Measurements from ENCODE around the gene PCCB.
"Not testable (repeated sequence)": the region's sequence is repeated elsewhere in the genome, so short reads cannot be mapped to it uniquely, and the experiment has no call there.

The PCCB gene

DNA sequence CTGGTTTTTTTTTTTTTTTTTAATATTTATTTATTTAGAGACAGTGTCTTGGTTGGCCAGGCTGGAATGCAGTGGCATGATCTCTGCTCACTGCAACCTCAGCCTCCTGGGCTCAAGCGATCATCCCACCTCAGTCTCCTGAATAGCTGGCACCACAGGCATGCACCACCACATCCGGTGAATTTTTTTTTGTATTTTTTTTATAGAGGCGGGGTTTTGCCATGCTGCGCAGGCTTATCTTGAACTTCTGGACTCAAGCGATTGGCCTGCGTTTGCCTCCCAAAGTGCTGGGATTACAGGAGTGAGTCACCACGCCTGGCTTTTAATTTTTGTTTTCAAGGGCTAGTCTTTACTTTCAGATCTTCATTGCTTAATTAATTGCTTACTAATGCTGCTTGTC, 13.1 kb downstream of the PCCB start:
- DNase-seq, result peak; percentile 28

DNA sequence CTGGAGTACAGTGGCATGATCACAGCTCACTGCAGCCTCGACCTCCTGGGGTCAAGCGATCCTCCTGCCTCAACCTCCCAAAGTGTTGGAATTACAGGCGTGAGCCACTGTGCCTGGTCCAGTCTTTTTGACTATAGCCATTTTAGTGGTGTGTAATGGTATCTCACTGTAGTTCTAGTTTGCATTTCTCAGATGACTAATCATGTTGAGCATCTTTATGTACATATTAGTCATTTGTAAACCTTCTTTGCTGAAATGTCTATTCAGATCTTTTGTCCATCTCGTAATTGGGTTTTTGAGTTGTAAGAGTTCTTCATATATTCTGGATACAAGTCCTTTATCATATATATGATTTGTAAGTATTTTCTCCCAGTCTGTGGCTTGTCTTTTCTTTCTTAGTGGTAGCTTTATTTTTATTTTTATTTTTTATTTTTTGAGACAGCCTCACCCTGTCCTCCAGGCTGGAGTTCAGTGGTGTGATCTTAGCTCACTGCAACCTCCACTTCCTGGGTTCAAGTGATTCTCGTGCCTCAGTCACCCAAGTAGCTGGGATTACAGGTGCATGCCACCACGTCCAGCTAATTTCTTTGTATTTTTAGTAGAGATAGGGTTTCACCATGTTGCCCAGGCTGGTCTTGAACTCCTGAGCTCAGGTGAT, 16.5 kb downstream of the PCCB start:
- DNase-seq, result not testable (repeated sequence)

DNA sequence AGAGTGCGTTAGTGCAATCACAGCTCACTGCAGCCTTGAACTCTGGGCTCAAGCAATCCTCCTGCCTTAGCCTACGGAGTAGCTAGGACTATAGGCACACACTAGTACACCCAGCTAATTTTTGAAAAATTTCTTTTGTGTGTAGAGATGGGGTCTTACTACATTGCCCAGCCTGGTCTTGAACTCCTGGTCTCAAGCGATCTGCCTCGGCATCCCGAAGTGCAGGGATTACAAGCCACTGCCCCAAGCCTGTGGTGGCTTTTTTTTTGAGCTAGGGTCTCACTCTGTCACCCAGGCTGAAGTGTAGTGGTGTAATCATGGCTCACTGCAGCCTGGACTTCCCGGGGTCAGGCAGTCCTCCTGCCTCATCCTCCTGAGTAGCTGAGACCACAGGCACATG, 17.1 kb downstream of the PCCB start:
- no peak for DNase-seq

DNA sequence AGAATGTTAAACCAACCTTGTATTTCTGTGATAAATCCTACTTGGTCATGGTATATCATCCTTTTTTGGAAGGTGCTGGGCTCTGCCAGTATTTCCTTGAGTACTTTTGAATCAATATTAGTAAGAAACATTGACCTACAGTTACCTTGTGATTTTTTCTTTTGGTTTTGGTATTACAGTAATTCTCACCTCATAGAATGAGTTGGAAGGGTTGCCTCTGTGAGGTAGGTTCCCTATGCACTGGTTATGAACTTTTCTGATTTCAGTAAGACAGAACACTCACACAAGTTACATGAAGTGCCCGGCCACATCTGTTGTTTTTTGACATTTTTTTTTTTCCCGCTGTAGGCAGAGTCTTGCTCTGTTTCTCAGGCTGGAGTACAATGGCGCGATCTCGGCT, 20.0 kb downstream of the PCCB start:
- DNase-seq, result no peak

DNA sequence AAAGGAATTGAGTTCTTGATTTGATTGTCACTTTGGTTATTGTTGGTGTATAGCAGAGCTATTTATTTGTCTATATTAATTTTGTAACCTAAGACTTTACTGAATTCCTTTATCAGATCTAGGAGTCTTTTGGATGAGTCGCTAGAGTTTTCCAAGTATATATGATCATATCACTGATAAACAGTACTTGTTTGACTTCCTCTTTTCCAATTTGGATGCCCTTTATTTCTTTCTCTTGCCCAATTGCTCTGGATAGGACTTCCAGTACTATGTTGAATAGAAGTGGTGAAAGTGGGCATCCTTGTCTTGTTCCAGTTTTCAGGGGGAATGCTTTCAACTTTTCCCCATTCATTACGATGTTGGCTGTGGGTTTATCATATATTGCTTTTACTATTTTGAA, 21.5 kb downstream of the PCCB start:
- not testable (repeated sequence) for DNase-seq

DNA sequence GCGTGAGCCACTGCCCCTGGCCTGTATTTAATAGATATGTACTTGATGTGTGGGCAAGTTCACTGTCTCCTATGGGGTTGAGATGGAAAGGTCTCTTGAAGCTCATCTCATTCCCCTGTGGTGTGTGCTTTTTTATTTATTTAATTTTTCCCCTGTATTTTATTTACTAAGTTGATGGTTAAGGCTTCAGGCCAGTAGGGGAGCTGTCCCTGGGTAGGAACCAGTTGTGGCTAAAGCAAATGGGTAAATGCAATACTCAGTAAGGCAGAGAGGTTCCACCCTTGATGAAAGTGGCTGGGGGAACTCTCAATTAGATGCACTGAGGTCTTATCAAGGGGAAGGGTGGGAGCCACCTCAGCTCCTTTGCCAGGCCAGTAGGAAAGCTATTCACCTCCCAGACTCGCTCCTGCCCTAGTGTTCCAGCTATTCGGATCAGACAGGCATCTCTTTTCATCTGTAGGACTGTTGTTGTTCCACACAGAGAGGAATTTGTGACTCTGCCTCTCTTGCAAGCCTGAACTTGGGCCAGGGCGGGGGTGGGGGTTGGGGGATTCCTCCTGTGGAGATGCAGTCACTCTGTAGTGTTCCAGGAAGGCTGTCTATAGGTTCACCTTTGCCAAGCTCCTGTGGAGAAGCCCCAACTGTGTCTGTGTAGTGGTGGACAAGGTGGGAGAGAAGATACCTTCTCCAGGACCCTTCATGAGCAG, 26.1 kb downstream of the PCCB start:
- DNase-seq, result no peak

DNA sequence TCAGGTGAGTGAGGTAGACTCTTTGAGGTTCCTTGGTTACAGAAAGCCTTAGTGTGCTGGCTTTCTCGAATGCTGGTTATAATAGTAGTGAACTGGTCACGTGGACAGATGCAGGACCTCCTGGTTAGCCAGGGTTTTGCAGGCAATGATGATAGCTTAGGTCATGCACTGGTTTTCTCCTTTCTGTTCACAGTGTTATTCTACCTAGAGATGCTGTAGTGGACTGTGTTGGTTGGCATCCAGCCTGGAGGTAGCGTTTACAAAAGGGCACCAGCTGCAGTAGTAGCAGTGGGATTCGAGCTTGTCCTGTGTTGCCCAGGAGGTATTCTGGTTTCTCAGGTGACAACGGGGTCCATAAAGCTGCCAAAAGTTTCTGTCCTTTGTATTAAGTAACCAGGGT, 27.0 kb downstream of the PCCB start:
- no peak for DNase-seq

DNA sequence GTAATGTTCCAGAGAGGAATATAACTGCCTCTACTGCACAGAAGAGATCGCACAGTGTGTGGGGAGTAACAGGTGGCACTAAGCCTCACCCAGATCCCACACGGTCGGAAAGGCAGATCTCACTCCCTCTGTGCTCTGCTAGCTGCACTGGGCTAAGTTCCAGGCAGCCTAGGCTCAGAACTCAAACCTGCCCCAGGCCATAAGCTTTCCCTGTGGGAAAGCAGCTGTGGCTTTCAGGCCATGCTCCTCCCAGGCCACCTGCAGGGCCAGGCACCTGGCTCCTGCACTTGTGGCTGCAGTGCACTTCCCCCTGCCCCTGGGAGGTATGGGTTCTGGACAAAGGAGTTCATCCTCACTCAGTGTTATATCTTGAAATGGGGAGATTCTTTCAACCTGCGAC, 27.5 kb downstream of the PCCB start:
- no peak for DNase-seq

DNA sequence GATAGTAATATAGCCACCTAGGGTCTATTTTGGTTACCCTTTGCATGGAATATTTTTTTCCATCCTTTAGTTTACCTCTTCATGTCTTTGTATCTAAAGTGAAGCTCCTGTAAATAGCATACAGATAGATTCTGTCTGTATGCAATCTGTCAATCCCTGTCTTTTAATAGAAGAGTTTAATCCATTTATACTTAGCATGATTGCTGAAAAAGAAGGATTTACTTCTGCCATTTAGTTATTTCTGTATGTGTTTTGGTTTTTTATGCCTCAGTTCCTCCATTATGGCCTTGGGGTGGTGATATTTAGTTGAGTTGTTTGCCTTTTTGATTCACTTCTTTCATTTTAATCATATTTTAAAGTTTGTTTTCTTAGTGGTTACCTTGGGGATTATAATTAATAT, 29.0 kb downstream of the PCCB start:
- no peak for DNase-seq

DNA sequence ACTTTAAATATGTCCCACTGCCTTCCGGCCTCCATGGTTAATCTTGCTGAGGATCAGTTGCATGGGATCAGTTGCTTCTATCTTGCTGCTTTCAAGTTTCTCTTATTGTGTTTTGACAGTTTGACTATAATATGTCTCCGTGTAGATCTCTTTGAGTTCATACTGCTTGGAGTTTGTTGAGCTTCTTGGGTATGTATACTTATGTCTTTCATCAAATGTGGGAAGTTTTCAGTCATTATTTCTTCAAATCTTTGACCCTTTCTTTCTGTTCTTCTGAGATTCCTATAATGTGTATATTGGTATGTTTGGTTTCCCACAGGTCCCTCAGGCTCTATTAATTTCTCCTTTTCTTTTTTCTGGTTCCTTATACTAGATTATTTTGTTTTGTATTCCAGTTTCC, 30.8 kb downstream of the PCCB start:
- no peak for DNase-seq

DNA sequence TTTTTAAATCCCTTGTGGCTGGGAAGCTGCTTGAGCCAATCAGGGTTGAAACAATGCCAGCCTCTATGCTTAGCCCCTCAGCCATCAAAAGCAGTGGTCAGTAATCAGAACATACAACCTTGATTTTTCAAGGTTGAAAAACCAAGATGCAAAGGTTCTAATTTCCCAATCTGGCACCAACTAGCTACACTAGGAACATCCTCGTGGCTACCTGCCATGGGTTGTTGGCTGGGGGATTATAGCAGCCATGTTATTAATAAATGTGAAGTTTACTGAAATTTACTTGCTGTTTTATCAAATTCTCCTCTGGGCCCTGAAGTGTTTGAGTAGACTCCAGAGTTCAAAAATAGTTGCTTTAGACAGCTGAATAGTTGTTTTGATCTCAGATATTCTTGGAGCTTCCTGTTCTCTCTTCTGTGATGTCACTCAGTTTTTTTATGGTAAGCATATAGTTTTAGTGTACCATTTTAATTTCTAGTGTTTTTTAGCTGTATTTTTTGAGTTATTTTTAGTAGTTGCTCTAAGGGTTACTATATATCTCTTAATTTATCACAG, 31.9 kb downstream of the PCCB start:
- DNase-seq, result no peak

DNA sequence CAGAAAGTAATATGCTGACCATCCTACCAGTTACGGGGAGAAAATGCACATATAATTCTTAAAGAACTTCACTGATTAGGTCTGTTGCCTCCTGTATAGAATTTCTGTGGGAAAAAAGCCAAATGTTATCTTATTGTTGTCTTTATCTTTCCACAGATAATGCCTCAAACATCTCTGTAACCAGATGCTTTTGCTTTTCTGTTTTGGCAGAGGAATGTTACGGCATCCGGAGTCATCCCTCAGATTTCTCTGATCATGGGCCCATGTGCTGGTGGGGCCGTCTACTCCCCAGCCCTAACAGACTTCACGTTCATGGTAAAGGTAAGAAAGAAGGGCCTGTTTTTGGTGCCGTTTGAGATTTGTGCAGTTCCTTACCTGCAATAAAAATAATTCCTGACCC, 33.5 kb downstream of the PCCB start:
- no peak for DNase-seq

DNA sequence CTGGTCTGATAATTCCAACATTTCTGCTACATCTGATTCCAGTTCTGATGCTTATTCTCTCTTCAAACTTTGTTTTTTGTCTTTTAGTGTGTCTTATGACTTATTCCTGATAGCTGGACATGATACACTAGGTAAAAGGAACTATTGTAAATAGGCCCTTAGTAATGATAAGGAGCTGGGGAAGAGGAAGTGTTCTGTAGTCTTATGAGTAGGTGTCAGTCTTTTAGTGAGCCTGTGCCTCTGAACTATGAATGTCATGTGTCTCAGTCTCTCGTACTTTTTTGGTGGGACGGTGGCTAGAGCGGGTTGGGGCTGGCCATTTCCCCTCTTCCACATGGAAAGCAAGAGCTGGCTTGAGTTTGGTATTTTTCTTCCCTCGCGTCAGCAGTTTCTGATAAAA, 41.2 kb downstream of the PCCB start:
- DNase-seq, result no peak

DNA sequence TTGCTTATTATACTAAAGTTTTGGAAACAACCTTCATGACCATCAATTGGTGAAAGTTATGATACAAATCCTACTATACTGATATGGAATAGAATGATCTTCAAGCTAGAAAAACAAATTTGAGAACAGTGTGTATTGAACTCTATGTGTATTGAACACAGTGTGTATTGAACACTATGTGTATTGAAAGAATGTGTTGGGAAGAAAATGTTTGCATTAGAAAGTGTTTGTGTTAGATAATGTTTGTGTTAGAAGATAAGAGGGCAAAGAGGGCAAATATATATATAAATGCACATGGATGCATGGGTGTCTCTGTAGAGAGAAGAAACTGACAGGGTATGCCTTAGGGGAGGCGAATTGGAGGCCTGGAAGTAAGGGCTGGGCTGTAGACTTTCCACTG, 42.4 kb downstream of the PCCB start:
- no peak for DNase-seq

DNA sequence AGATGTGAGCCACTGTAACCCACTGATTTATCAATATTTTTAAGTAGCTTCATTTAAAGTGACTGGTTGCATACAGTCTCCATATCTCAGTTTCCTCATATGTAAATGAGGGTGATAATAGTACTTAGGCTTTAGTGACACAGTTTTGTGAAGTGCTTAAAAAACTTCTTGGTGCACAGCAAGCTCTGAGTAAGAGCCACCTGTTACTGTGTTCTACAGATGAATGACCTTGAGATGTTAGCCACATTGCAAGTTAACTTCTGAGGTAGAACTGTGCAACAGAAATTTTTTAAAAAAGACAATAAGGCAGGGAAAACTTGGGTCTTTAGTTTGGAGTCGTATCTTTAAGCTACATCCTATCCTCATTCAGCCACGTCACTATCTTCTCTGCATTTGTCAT, 43.1 kb downstream of the PCCB start:
- no peak for DNase-seq

DNA sequence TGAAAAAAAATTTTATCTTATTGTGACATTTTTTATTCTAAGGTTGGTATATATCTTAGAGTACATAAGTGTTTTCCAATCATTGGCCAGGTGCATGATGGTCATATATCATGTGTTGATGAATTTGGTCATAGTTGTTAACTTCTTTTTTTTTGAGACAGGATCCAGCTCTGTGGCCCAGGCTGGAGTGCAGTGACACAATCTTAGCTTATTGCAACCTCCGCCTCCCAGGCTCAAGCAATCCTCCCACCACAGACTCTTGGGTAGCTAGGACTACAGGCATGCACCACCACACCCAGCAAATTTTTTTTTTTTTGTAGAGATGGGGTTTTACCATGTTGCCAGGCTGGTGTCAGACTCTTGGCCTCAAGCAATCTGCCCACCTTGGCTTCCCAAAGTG, 44.0 kb downstream of the PCCB start:
- DNase-seq, result no peak

DNA sequence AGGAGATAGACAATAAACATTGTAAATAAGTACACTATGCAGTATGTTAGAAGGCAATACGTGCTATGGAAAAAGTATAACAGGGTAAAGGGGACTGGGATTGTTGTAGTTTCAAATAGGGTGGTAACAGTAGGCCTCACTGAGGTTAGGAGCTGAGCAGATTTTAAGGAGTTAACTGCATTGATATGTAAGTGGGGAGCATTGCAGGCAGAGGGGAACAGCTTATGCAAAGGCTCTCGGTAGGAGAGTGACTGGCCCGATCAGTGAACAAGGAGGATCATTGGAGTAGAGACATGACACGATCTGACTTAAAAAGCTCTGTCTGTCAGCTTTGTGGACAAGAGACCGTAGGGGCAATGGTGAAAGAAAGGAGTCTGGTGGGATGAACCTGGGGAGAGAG, 46.8 kb downstream of the PCCB start:
- DNase-seq, result no peak

DNA sequence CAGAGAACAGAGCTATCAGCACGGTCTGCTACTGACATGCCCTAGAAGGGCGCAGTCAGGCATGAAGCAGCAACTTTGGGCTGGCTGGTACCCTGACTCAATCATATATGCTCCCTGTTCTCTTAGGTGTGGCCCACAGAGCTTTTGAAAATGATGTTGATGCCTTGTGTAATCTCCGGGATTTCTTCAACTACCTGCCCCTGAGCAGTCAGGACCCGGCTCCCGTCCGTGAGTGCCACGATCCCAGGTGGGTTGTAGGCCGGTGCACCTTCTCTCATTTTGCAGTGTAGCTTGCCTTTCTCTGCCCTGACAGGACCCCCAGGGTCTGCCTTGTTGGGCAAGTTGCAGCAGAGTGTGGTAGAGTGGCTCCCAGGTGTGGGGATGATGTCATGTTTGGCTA, 47.7 kb downstream of the PCCB start:
- DNase-seq, result no peak

DNA sequence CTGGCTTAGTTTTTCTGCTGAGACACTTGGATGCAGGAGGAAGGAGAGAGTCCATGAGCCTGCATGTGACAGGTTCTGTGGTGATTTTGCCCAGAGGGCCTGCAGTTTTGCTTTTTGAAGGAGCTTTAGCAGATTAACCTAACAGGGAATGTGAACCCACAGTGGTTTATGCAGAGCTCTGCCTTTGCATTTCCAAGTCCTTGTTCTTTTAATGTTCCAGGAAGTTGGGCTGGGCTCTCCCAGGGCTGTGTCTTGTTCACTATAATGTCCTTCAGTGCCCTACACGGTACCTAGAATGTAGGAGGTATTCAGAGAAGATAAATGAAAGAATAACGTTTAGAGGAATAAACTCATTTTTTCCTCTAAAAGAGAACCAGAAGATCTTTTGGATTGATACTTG, 50.3 kb downstream of the PCCB start:
- DNase-seq, result no peak

DNA sequence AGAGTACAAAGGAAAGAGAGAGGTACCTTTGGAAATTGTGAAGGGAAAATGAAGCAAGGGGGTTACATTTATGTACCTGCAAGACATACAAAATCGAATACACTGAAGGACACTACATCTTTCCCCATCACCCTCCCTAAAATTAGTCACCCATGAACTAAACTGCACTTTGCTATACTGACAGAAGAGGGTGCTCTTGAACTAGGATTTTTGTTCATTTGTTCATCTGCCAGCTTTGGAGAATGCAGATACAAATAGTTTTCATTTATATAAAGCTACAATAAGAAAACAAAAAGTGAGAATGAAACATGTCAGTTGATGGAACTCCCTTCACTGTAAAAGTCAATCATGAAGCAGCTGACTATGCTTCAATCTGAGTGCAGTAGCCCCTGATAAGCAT, 55.7 kb downstream of the PCCB start:
- no peak for DNase-seq

DNA sequence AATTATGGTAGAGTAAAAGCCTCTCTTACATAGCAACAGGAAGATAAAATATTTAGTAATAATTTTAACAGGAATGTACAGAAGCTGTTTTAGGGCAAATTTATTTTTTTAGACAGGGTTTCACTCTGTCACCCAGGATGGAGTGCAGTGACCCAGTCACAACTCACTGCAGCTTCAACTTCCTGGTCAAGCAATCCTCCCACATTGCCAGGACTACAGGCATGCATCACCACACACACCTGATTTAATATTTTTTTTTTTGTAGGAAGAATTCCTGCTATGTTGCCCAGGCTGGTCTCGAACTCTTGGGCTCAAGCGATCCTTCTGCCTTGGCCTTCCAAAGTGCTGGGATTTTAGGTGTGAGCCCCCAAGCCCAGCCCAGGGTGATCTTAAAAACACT, 61.1 kb downstream of the PCCB start:
- no peak for DNase-seq

DNA sequence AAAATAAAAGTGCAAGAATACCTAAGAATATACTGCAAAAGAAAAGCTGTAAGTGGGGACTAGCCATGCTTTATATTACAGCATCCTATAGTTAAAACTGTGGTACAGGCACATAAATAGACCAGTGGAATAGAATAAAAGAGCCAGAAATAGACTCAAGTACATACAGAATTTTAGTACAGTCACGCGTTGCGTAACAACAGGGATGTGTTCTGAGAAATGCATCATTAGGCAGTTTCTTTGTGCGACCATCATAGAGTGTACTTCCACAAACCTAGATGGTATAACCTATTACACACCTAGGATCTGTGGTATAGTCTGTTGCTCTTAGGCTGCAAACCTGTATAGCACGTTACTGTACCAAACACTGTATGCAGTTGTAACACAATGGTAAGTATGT, 61.8 kb downstream of the PCCB start:
- no peak for DNase-seq

DNA sequence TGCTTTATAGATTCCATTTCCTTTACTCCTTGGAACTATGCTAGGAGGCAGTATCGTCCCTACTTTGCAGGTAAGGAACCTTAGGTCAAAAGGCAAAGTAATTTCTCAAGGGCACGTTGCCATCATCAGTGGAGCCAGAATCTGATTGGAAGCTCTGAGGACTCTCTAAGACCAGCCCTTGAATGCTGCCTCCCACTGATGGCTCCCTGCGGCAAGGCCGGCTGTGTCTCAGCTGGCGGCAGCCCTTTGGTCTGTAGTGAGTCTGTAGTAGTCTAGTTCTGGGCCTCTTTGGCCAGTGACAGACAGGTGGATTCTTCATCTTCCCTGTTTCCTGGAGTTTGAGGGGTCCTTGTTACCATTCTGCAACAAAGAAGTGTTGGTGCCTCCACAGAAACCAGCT, 76.2 kb downstream of the PCCB start:
- no peak for DNase-seq

DNA sequence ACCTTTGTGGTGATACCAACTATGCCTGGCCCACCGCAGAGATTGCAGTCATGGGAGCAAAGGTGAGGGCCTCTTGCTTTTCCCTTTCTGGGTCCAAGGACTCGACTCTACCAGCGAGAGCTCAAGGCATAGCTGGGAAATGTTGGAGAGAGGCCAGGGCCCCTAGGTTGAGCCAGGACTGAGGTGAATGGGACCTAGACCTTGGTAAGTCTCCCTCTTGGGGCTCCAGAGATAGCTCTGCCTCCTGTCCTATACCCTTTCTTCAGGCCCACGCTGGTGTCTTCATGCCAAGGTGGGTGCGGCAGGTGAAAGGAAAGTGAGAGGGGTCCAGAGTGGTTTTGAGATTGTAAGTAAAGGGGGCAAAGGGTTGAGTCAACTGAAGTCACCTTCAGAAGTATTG, 77.5 kb downstream of the PCCB start:
- DNase-seq, result no peak

DNA sequence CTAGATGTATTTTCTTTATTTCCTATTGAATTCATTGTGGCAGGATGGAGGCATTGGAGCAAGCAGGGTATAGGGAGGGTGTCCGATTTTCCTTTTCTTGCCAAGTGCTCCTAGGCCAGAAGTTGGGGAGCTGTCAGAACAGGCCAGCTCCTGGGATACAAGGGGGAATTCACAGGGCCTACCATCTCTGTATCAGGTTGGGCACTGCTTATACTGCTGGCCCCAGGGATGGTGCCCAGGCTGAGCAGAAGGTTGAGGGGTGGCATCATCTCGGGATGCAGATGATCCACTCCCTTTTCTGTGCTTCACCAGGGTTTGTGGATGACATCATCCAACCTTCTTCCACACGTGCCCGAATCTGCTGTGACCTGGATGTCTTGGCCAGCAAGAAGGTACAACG, 79.5 kb downstream of the PCCB start:
- DNase-seq, result no peak

Measured in activated CD8-positive, alpha-beta memory T cell treated with anti-CD3 and anti-CD28 coated beads for 24 hours (primary cell).